Sigmoid colon (tissue), 7 donors: ENCODE measurements around the gene BIRC5. TPM values are rescaled to one million over a fixed set of nuclear protein-coding genes. Genes with fewer than 3 reads are reported as not detected.

Experiments used
- DNase-seq: peaks from one replicate; pipeline ENCODE4 v3.0.0-alpha.2; 2019
- H3K27ac ChIP-seq, 4 donors: fragments of 200-600 bp; sonication (generic); one replicate each; pipeline ENCODE4 v1.5.1; 2016 to 2019; ENCODE audit warnings: mild to moderate bottlenecking in 1 of 4
- H3K27me3 ChIP-seq, 3 donors: fragments of 200-600 bp; sonication (generic); one replicate each; pipeline ENCODE4 v1.5.1; 2019; ENCODE audit warnings: mild to moderate bottlenecking in 1 of 3
- H3K36me3 ChIP-seq, 4 donors: fragments of 200-600 bp; sonication (generic); one replicate each; pipeline ENCODE4 v1.5.1; 2016 to 2019
- H3K4me1 ChIP-seq, 4 donors: fragments of 200-600 bp; sonication (generic); one replicate each; pipeline ENCODE4 v1.5.1; 2017 to 2019
- H3K4me3 ChIP-seq, 4 donors: fragments of 200-600 bp; sonication (generic); one replicate each; pipeline ENCODE4 v1.5.1; 2017 to 2019; ENCODE audit warnings: mild to moderate bottlenecking in 2 of 4, moderate library complexity in 1 of 4
- H3K9me3 ChIP-seq, 4 donors: fragments of 200-600 bp in 3 of 4; sonication (generic) in 3 of 4; one replicate each; pipeline versions ENCODE4 v1.5.1 to v1.6.1; 2013 to 2019
- EP300 ChIP-seq, 4 donors: sonication (generic); formaldehyde crosslinking; IDR thresholded peaks; one replicate each; pipeline ENCODE4 v1.6.1; 2017; ENCODE audit warnings: antibody characterized with exemption in 4 of 4
- POLR2A ChIP-seq, 2 donors: fragments of 450-650 bp; IDR thresholded peaks; one replicate each; pipeline ENCODE4 v1.6.1; 2016; ENCODE audit warnings: antibody characterized with exemption in 2 of 2, mild to moderate bottlenecking in 2 of 2, moderate library complexity in 2 of 2
- POLR2AphosphoS5 ChIP-seq, 4 donors: sonication (generic); formaldehyde crosslinking; IDR thresholded peaks; one replicate each; pipeline ENCODE4 v1.6.1; 2017; ENCODE audit warnings: antibody characterized with exemption in 4 of 4
- WGBS, 2 donors: extraction: QIAGEN DNeasy Blood & Tissue Kit; methylation state at CpG; one replicate each; pipeline ENCODE4 v1.1.7; 2013; 5-methylcytosine and 5-hydroxymethylcytosine counted together
- intact Hi-C: fragments of 100-400 bp; cut with DNase I; formaldehyde crosslinking; loops from one replicate; pipeline ENCODE4 v1.15.1; 2023
- polyA plus RNA-seq, 3 donors: library from polyadenylated mRNA; stranded (reverse); fragments of 200-250 nt; gene quantifications; one replicate each; pipeline ENCODE4 v1.2.3, GENCODE V29; 2013
- total RNA-seq, 4 donors: library from RNA; depleted of rRNA; stranded (reverse); fragments of >200 nt; gene quantifications; one replicate each; pipeline ENCODE4 v1.1.0, GENCODE V29; 2016
- TF ChIP-seq, protein P1 (sequence below), 4 experiments: fragments of 450-650 bp in 3 of 4; fragments of 200-600 bp in 1 of 4; IDR thresholded peaks; one replicate each; pipeline ENCODE4 v1.5.1; 2016 to 2019; ENCODE audit warnings: antibody characterized with exemption in 4 of 4, mild to moderate bottlenecking in 3 of 4, moderate library complexity in 2 of 4
- donor health status: healthy with polysubstance abuse.
- donor health status: Bipolar disorder and iron deficiency.
- donor health status: healthy.

The BIRC5 gene
- total and polyA plus RNA-seq, 7 donors, result 0.16 to 33.5 (median 3.1) TPM

- DNase-seq, result no peak
- Histone ChIP-seq H3K9me3 (no peaks in the 10 kb centered on the region), H3K27ac (no peak overlapping the region), H3K4me3 (no peak overlapping the region), H3K4me1 (no peaks in the 10 kb centered on the region), H3K36me3 (no peaks in the 10 kb centered on the region), H3K27me3 (no peaks in the 10 kb centered on the region)
- TF ChIP-seq EP300 (IDR thresholded peaks at IDR 0.05) (no peak), POLR2AphosphoS5 (IDR thresholded peaks at IDR 0.05) (no peak), POLR2A (IDR thresholded peaks at IDR 0.05) (no peak)
- TF ChIP-seq, protein P1, sequence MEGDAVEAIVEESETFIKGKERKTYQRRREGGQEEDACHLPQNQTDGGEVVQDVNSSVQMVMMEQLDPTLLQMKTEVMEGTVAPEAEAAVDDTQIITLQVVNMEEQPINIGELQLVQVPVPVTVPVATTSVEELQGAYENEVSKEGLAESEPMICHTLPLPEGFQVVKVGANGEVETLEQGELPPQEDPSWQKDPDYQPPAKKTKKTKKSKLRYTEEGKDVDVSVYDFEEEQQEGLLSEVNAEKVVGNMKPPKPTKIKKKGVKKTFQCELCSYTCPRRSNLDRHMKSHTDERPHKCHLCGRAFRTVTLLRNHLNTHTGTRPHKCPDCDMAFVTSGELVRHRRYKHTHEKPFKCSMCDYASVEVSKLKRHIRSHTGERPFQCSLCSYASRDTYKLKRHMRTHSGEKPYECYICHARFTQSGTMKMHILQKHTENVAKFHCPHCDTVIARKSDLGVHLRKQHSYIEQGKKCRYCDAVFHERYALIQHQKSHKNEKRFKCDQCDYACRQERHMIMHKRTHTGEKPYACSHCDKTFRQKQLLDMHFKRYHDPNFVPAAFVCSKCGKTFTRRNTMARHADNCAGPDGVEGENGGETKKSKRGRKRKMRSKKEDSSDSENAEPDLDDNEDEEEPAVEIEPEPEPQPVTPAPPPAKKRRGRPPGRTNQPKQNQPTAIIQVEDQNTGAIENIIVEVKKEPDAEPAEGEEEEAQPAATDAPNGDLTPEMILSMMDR (IDR thresholded peaks at IDR 0.05), result no peak
- intact Hi-C loops, result no loop called here
- WGBS, 2 donors, result 75 to 82% methylated on average over 12 of the region's 12 CpGs
Measured at GRCh38 chr17:78240012-78240655, 26.1 kb downstream of the BIRC5 start.

- WGBS, 2 donors, result 78 to 86% methylated on average over 9 of the region's 9 CpGs
- Histone ChIP-seq H3K4me1 (no peaks in the 10 kb centered on the region), H3K36me3 (no peaks in the 10 kb centered on the region), H3K27me3 (no peaks in the 10 kb centered on the region), H3K4me3 (no peak overlapping the region), H3K9me3 (no peaks in the 10 kb centered on the region), H3K27ac (no peak overlapping the region)
- intact Hi-C loops, result no loop called here
- TF ChIP-seq EP300 (IDR thresholded peaks at IDR 0.05), result no peak
- TF ChIP-seq POLR2A (IDR thresholded peaks at IDR 0.05), result no peak
- TF ChIP-seq POLR2AphosphoS5 (IDR thresholded peaks at IDR 0.05), result no peak
- TF ChIP-seq, protein P1 (IDR thresholded peaks at IDR 0.05), result no peak
- DNase-seq, result no peak
Measured at GRCh38 chr17:78240839-78241238, 26.8 kb downstream of the BIRC5 start.

DNA sequence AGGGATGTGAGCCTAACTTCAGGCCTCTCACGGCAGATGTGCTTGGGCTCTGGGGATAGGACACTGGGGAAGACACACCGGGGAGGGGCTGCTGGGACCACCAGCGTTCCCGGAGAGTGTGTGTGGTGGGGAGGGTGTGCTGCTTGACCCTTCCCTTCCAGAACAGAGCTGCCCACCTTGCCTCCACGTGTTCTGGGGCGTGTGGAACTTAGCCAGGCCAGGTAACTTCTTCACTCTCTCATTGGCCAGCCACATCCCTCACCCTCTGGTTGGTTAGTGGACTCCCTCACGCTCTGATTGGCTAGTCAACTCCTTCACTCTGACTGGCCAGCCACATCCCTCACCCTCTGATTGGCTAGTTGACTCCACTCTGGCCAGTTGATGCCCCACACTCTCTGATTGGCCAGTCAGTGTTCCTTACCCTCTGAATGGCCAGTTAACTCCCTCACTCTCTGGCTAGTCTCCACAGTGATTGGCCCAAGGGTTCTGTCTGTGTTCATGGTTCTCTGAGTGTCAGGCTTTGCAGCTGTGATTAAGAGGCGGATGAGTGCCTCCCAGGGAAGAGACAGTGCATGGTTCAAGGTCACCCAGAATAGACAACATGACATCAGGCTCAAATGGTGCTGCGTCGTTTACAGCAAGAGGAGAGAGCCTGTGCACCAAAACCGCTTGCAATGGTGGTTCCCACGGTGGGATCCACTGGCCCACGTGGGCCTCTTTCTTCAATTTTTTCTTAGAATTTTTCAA, 27.4 kb downstream of the BIRC5 start:
- 76 to 86% methylated on average over 13 of the region's 13 CpGs for WGBS, 2 donors
- no peaks in the 10 kb centered on the region for H3K9me3 ChIP-seq
- intact Hi-C loops, result no loop called here
- no peak overlapping the region for H3K27ac ChIP-seq
- H3K4me3 ChIP-seq, result no peak overlapping the region
- H3K4me1 ChIP-seq, result no peaks in the 10 kb centered on the region
- DNase-seq, result no peak
- TF ChIP-seq POLR2AphosphoS5 (IDR thresholded peaks at IDR 0.05), result no peak
- TF ChIP-seq POLR2A (IDR thresholded peaks at IDR 0.05), result no peak
- TF ChIP-seq, protein P1 (IDR thresholded peaks at IDR 0.05), result no peak
- no peak for TF ChIP-seq EP300 (IDR thresholded peaks at IDR 0.05)
- no peaks in the 10 kb centered on the region for H3K36me3 ChIP-seq
- H3K27me3 ChIP-seq, result no peaks in the 10 kb centered on the region

GRCh38 chr17:78242024-78242742, 28.1 kb downstream of the BIRC5 start:
- Histone ChIP-seq H3K27me3 (no peaks in the 10 kb centered on the region), H3K4me1 (no peaks in the 10 kb centered on the region), H3K36me3 (no peaks in the 10 kb centered on the region), H3K27ac (no peak overlapping the region), H3K9me3 (no peaks in the 10 kb centered on the region), H3K4me3 (no peak overlapping the region)
- no peak for TF ChIP-seq POLR2A (IDR thresholded peaks at IDR 0.05)
- TF ChIP-seq, protein P1 (IDR thresholded peaks at IDR 0.05), result no peak
- TF ChIP-seq EP300 (IDR thresholded peaks at IDR 0.05), result no peak
- no peak for TF ChIP-seq POLR2AphosphoS5 (IDR thresholded peaks at IDR 0.05)
- DNase-seq, result no peak
- intact Hi-C loops, result no loop called here
- 72 to 79% methylated on average over 21 of the region's 21 CpGs for WGBS, 2 donors
